SU-DHL-6 (cell line): ENCODE data around the gene CCND2.

Experiments
- H2AFZ ChIP-seq: fragments of 200-600 bp; sonication (generic); 2 replicates; pipeline ENCODE4 v1.6.1; 2014; ENCODE audit warnings: low read depth, mild to moderate bottlenecking, moderate library complexity, mixed read lengths, antibody characterized with exemption, low read length; ENCODE audit not compliant: severe bottlenecking
- H3F3A ChIP-seq: fragments of 200-600 bp; shearing (Covaris generic); 2 replicates; pipeline ENCODE4 v1.6.0; 2016; ENCODE audit warnings: antibody characterized with exemption, mild to moderate bottlenecking; ENCODE audit not compliant: insufficient read depth
- H3K27ac ChIP-seq: fragments of 200-600 bp; sonication (generic); 2 replicates; pipeline ENCODE4 v1.5.1; 2016; ENCODE audit warnings: low read depth, mild to moderate bottlenecking, low read length, moderate library complexity, mixed read lengths
- H3K27me3 ChIP-seq: fragments of 200-600 bp; sonication (generic), shearing (Covaris generic); 2 replicates; pipeline ENCODE4 v1.6.0; 2014; ENCODE audit warnings: mild to moderate bottlenecking, low read length
- H3K36me3 ChIP-seq: fragments of 200-600 bp; sonication (generic); 2 replicates; pipeline ENCODE4 v1.6.1; 2014; ENCODE audit warnings: mild to moderate bottlenecking, low read length, mixed read lengths
- H3K4me2 ChIP-seq: fragments of 300-600, 200-600 bp; shearing (Covaris generic), sonication (generic); 2 replicates; pipeline ENCODE4 v1.6.0; 2014; ENCODE audit warnings: low read length, low read depth, mild to moderate bottlenecking; ENCODE audit not compliant: poor library complexity, severe bottlenecking
- H3K4me3 ChIP-seq: fragments of 200-600 bp; sonication (generic); 2 replicates; pipeline ENCODE4 v1.5.1; 2014; ENCODE audit warnings: antibody characterized with exemption, low read length, mild to moderate bottlenecking, mixed read lengths; ENCODE audit not compliant: insufficient read depth, poor library complexity, severe bottlenecking
- H3K79me2 ChIP-seq: fragments of 200-600 bp; sonication (generic); 2 replicates; pipeline ENCODE4 v1.6.1; 2014; ENCODE audit warnings: mild to moderate bottlenecking, low read length, moderate library complexity; ENCODE audit not compliant: insufficient read depth
- H3K9ac ChIP-seq: fragments of 200-600 bp; sonication (generic); 2 replicates; pipeline ENCODE4 v1.7.0; 2014; ENCODE audit warnings: mild to moderate bottlenecking, low read length
- H3K9me2 ChIP-seq: fragments of 200-600 bp; sonication (generic); replicated peaks from 2 replicates; pipeline ENCODE4 v1.6.1; 2014; ENCODE audit warnings: low read length; ENCODE audit not compliant: insufficient read depth
- H3K9me3 ChIP-seq: fragments of 200-600 bp; sonication (generic); 2 replicates; pipeline ENCODE4 v1.6.1; 2014; ENCODE audit warnings: low read length, mixed read lengths; ENCODE audit not compliant: insufficient read depth
- H4K20me1 ChIP-seq: fragments of 200-600 bp; sonication (generic); 2 replicates; pipeline ENCODE4 v1.6.1; 2014; ENCODE audit warnings: low read depth, mild to moderate bottlenecking, antibody characterized with exemption, low read length, moderate library complexity, mixed read lengths
- CTCF ChIP-seq: fragments of 200-600 bp; sonication (generic); IDR thresholded peaks from one replicate; pipeline ENCODE4 v1.5.1; 2017; ENCODE audit warnings: antibody characterized with exemption, mild to moderate bottlenecking, low read length, moderate library complexity; ENCODE audit not compliant: insufficient read depth, poor library complexity, severe bottlenecking
- EZH2phosphoT487 ChIP-seq: fragments of 200-600 bp; sonication (generic), shearing (Covaris generic); conservative IDR thresholded peaks from 2 replicates; pipeline ENCODE4 v1.6.1; 2018; ENCODE audit warnings: mild to moderate bottlenecking, antibody characterized with exemption, low read length, moderate library complexity, mixed read lengths

The CCND2 gene

GRCh38 chr12:4282103-4282891, 8.7 kb downstream of the CCND2 start:
- H3K27me3 ChIP-seq, result no peaks in the 10 kb centered on the region
- no peak overlapping the region for H3K4me2 ChIP-seq
- no peak overlapping the region for H3K27ac ChIP-seq
- no peak for TF ChIP-seq CTCF
- no peak for TF ChIP-seq EZH2phosphoT487
- H4K20me1 ChIP-seq, result no peaks in the 10 kb centered on the region
- no peak overlapping the region for H2AFZ ChIP-seq
- H3K9ac ChIP-seq, result no peak overlapping the region
- H3K36me3 ChIP-seq, result no peaks in the 10 kb centered on the region
- no peak overlapping the region for H3K4me3 ChIP-seq
- H3K9me3 ChIP-seq, result no peaks in the 10 kb centered on the region
- no peaks in the 10 kb centered on the region for H3K9me2 ChIP-seq
- H3F3A ChIP-seq, result no peaks in the 10 kb centered on the region
- H3K79me2 ChIP-seq, result no peaks in the 10 kb centered on the region

- H4K20me1 ChIP-seq, result no peaks in the 10 kb centered on the region
- H3K79me2 ChIP-seq, result no peaks in the 10 kb centered on the region
- no peak overlapping the region for H2AFZ ChIP-seq
- H3K9me3 ChIP-seq, result no peaks in the 10 kb centered on the region
- H3K27me3 ChIP-seq, result no peaks in the 10 kb centered on the region
- H3K27ac ChIP-seq, result no peak overlapping the region
- H3K4me3 ChIP-seq, result no peak overlapping the region
- H3K9me2 ChIP-seq, result no peaks in the 10 kb centered on the region
- TF ChIP-seq CTCF (no peak), EZH2phosphoT487 (no peak)
- no peaks in the 10 kb centered on the region for H3K36me3 ChIP-seq
- no peak overlapping the region for H3K4me2 ChIP-seq
- H3K9ac ChIP-seq, result no peak overlapping the region
- H3F3A ChIP-seq, result no peaks in the 10 kb centered on the region
These were observed 9.4 kb downstream of the CCND2 start for GRCh38 chr12:4282892-4283511.

DNA sequence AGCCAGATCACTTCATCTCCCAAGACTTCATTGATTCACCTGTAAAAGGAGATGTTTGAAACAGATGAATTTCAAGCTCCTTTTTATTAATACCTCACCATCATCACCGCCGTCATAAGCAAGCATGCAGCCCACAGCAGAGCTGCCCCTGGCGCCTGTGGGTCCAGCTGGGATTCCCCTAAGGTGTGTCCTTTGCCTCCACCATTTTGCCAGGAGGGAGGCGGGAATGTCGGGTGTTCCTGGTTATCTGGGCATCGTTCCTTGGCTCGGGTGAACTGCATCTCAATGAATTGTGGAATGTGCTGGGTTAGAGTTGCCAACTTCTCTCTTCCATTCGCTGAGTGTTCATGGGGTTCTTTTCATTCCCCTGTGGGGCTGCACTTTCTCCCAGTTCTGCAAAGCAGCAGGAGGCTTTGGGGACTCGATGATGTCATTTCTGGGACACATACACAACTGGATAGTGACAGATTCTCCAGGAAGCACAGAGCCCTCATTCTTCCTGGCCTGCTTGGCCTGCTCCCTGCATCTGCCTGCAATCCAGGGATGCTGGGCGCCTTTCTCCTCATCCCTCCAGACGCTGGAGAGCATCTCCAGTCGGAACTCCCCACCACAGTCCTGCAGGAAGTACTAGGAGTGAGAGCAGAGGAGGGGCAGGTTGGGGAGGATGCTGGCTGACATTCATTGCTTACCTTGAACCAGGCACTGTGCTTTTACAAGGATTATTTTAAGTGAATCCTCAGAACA, 10.1 kb downstream of the CCND2 start:
- no peak for TF ChIP-seq EZH2phosphoT487
- no peak for TF ChIP-seq CTCF
- Histone ChIP-seq H3K9me3 (no peaks in the 10 kb centered on the region), H3F3A (no peaks in the 10 kb centered on the region), H3K27ac (no peak overlapping the region), H3K9me2 (no peaks in the 10 kb centered on the region), H3K27me3 (no peaks in the 10 kb centered on the region), H4K20me1 (no peaks in the 10 kb centered on the region), H3K4me3 (no peak overlapping the region), H3K79me2 (no peaks in the 10 kb centered on the region), H3K4me2 (no peak overlapping the region), H3K36me3 (no peaks in the 10 kb centered on the region), H3K9ac (no peak overlapping the region), H2AFZ (no peak overlapping the region)
